K562 (cell line): ENCODE results near the gene GPRIN3. TPM values are rescaled to one million over a fixed set of nuclear protein-coding genes. Genes with fewer than 3 reads are reported as not detected.
A peak's percentile ranks its signal among the peaks of the same experiment; 100 is the strongest.

ENCODE experiments used
- ATAC-seq: fragments of 200-7000 bp; cut with Tn5 transposase; 3 replicates; pipeline ENCODE4 v1.9.1; 2020; ENCODE audit warnings: moderate library complexity
- Bru-seq: library from RNA; stranded (reverse); fragments of 400-500 nt; gene quantifications from one replicate; lab custom pipeline; 2021; lab: Mats Ljungman, UMichigan
- BruChase-seq, 2 experiments: library from RNA; stranded (reverse); fragments of 400-500 nt; gene quantifications; one replicate each; lab custom pipeline; 2021; lab: Mats Ljungman, UMichigan
- BruUV-seq: library from RNA; stranded (reverse); fragments of 400-500 nt; replicated peaks from 2 replicates; lab custom pipeline; 2021; lab: Mats Ljungman, UMichigan
- CTCF ChIA-PET: fragments of 300-600 bp; formaldehyde crosslinking; extraction: SDS; loops from one replicate; lab custom pipeline; 2021; ENCODE audit warnings: low intra/inter-chr PET ratio; lab: Yijun Ruan, JAX
- POLR2A ChIA-PET: fragments of 300-600, 350-650 bp; sonication (Branson Sonifier 250); formaldehyde crosslinking; extraction: SDS; loops from one replicate; lab custom pipeline; 2021; ENCODE audit warnings: antibody characterized with exemption, inconsistent platforms; lab: Yijun Ruan, JAX
- DNase-seq, 4 experiments: peaks; one replicate each; pipeline versions ENCODE4 v3.0.0 to v3.0.0-alpha.2; 2011 to 2018; ENCODE audit warnings: low spot score in 3 of 4, mixed read lengths in 3 of 4; ENCODE audit errors: extremely low read depth in 1 of 4
- FAIRE-seq: peaks from 2 replicates; lab custom pipeline; 2011; peaks lifted over from hg19 to GRCh38; lab: Jason Lieb, UNC
- H2AFZ ChIP-seq: 2 replicates; pipeline ENCODE4 v1.6.0; 2011; ENCODE audit warnings: low read depth, low read length, control low read depth, inconsistent platforms
- H3K27ac ChIP-seq: fragments of 200-600 bp; 3 replicates; pipeline ENCODE4 v1.8.0; 2011; ENCODE audit warnings: low read depth, mild to moderate bottlenecking, control low read depth, inconsistent platforms, low read length, moderate library complexity, mixed read lengths; ENCODE audit errors: extremely low read depth
- H3K27me3 ChIP-seq, 2 experiments: fragments of 300-600 bp in 1 of 2; 2 replicates in 1 of 2; 3 replicates in 1 of 2; pipeline versions ENCODE4 v1.6.0 to v1.8.0; 2011; ENCODE audit warnings: inconsistent platforms in 2 of 2, low read length in 2 of 2, mild to moderate bottlenecking in 1 of 2, mixed read lengths in 1 of 2, moderate library complexity in 1 of 2; ENCODE audit not compliant: control insufficient read depth in 2 of 2, insufficient read depth in 2 of 2
- H3K36me3 ChIP-seq: fragments of 300-600 bp; 3 replicates; pipeline ENCODE4 v1.8.0; 2011; ENCODE audit warnings: mild to moderate bottlenecking, low read length, inconsistent platforms; ENCODE audit not compliant: control insufficient read depth, insufficient read depth
- H3K4me1 ChIP-seq, 2 experiments: fragments of 200-600 bp in 1 of 2; replicated peaks in 1 of 2; 2 replicates in 1 of 2; 3 replicates in 1 of 2; pipeline versions ENCODE4 v1.5.1 to v1.8.0; 2011; ENCODE audit warnings: inconsistent platforms in 2 of 2, low read length in 2 of 2, mild to moderate bottlenecking in 1 of 2, mixed read lengths in 1 of 2, moderate library complexity in 1 of 2; ENCODE audit not compliant: control insufficient read depth in 2 of 2, insufficient read depth in 2 of 2
- H3K4me2 ChIP-seq: 2 replicates; pipeline ENCODE4 v1.6.1; 2011; ENCODE audit warnings: low read length, control low read depth, inconsistent platforms, mixed read lengths; ENCODE audit not compliant: insufficient read depth
- H3K4me3 ChIP-seq: fragments of 200-600 bp; sonication (generic), shearing (Covaris generic); 2 replicates; pipeline ENCODE4 v1.5.1; 2016; ENCODE audit warnings: control low read depth, inconsistent platforms
- H3K79me2 ChIP-seq: fragments of 200-600 bp; 3 replicates; pipeline ENCODE4 v1.8.0; 2011; ENCODE audit warnings: low read length, inconsistent platforms; ENCODE audit not compliant: control insufficient read depth, insufficient read depth
- H3K9ac ChIP-seq, 2 experiments: 2 replicates each; pipeline versions ENCODE4 v1.6.0 to v1.6.1; 2011; ENCODE audit warnings: low read depth in 2 of 2, low read length in 2 of 2, control low read depth in 1 of 2, inconsistent platforms in 1 of 2, mild to moderate bottlenecking in 1 of 2, mixed read lengths in 1 of 2; ENCODE audit not compliant: insufficient read depth in 1 of 2
- H3K9me1 ChIP-seq: one replicate; pipeline ENCODE4 v1.6.0; 2011; ENCODE audit warnings: inconsistent platforms, mild to moderate bottlenecking, low read length, moderate library complexity; ENCODE audit not compliant: control insufficient read depth, insufficient read depth
- H3K9me3 ChIP-seq: replicated peaks from 2 replicates; pipeline ENCODE4 v1.5.1; 2011; ENCODE audit warnings: low read depth, low read length, inconsistent platforms; ENCODE audit not compliant: control insufficient read depth, insufficient read depth
- H4K20me1 ChIP-seq: replicated peaks from 2 replicates; pipeline ENCODE4 v1.6.1; 2011; ENCODE audit warnings: low read length, inconsistent platforms, mixed read lengths; ENCODE audit not compliant: control insufficient read depth, insufficient read depth
- HBP1 ChIP-seq: fragments of 450-650 bp; formaldehyde crosslinking; IDR thresholded peaks from 2 replicates; pipeline ENCODE4 v1.4.0; 2022; ENCODE audit warnings: missing genetic modification characterization
- HDAC8 ChIP-seq: fragments of 450-650 bp; IDR thresholded peaks from 2 replicates; pipeline ENCODE4 v1.6.1; 2016; ENCODE audit warnings: mild to moderate bottlenecking, missing genetic modification characterization, moderate library complexity, missing compliant biosample characterization
- HMGXB4 ChIP-seq: sonication (generic); formaldehyde crosslinking; IDR thresholded peaks from 2 replicates; pipeline ENCODE4 v1.8.1; 2023; ENCODE audit warnings: mild to moderate bottlenecking, missing genetic modification reagents
- KLF10 ChIP-seq: fragments of 250-450 bp; sonication (Bioruptor Pico); IDR thresholded peaks from 2 replicates; pipeline ENCODE4 v1.6.1; 2021; ENCODE audit warnings: matching md5 sums
- MEF2D ChIP-seq: conservative IDR thresholded peaks from 2 replicates; pipeline ENCODE4 v1.6.1; 2016; ENCODE audit warnings: low read depth, missing genetic modification characterization, missing compliant biosample characterization
- SAFB ChIP-seq: fragments of 200-400 bp; formaldehyde crosslinking; IDR thresholded peaks from 2 replicates; pipeline ENCODE4 v1.6.1; 2017; ENCODE audit warnings: low read depth, low read length, borderline replicate concordance
- THRA ChIP-seq: fragments of 450-650 bp; IDR thresholded peaks from 2 replicates; pipeline ENCODE4 v1.6.1; 2017; ENCODE audit warnings: mild to moderate bottlenecking, moderate library complexity
- U2AF2 ChIP-seq: fragments of 200-400 bp; formaldehyde crosslinking; optimal IDR thresholded peaks from 2 replicates; pipeline ENCODE3; 2017; ENCODE audit warnings: low read depth, mild to moderate bottlenecking, low read length
- ZFX ChIP-seq: sonication (generic); formaldehyde crosslinking; IDR thresholded peaks from 2 replicates; pipeline ENCODE4 v1.8.0; 2022; ENCODE audit warnings: mild to moderate bottlenecking, missing genetic modification reagents, moderate library complexity
- ZNF232 ChIP-seq: sonication (generic); formaldehyde crosslinking; IDR thresholded peaks from 2 replicates; pipeline ENCODE4 v1.8.0; 2022; ENCODE audit warnings: mild to moderate bottlenecking, missing genetic modification reagents
- ZNF253 ChIP-seq: fragments of 250-450 bp; sonication (Bioruptor Pico); conservative IDR thresholded peaks from 2 replicates; pipeline ENCODE4 v1.6.1; 2021; ENCODE audit warnings: mild to moderate bottlenecking
- ZNF57 ChIP-seq: fragments of 450-650 bp; formaldehyde crosslinking; IDR thresholded peaks from 2 replicates; pipeline ENCODE4 v1.4.0; 2020; ENCODE audit warnings: mild to moderate bottlenecking, moderate library complexity
- WGBS: fragments of 100-300 bp; shearing (Covaris generic); methylation state at CpG from one replicate; pipeline ENCODE4 v1.1.6; 2016; ENCODE audit warnings: low coverage, mixed read lengths; ENCODE audit not compliant: insufficient coverage; ENCODE audit errors: missing lambda C conversion rate; 5-methylcytosine and 5-hydroxymethylcytosine counted together
- in situ Hi-C: fragments of 300-500 bp; cut with MboI; formaldehyde crosslinking; loops from 4 replicates; pipeline ENCODE4 v1.15.0; 2018; ENCODE audit warnings: inconsistent platforms, mixed read lengths
- intact Hi-C: fragments of 100-400 bp; cut with micrococcal nuclease; formaldehyde crosslinking; loops from 2 replicates; pipeline ENCODE4 v1.14.2; 2022
- long read RNA-seq, 3 experiments: library from polyadenylated mRNA in 2 of 3; library from RNA in 1 of 3; unstranded in 2 of 3; stranded (forward) in 1 of 3; transcript quantifications; one replicate each; pipeline ENCODE4 v2.0.0, GENCODE V29; 2019 to 2022
- polyA minus RNA-seq, 3 experiments: library from RNA; depleted of rRNA, polyadenylated mRNA; stranded (reverse); fragments of >200 nt; gene quantifications; 2 replicates each; pipeline ENCODE4 v1.2.3, GENCODE V29; 2011
- polyA plus RNA-seq, 8 experiments: library from polyadenylated mRNA; depleted of rRNA in 4 of 8; stranded (reverse) in 5 of 8; unstranded in 3 of 8; fragments of >200 nt; fragmentation: Nextera tagmentation in 2 of 8; fragmentation: Illumina TruSeq in 1 of 8; extraction: Ambion mirVana in 2 of 8; extraction: Trizol in 1 of 8; gene quantifications; 2 replicates each; pipeline versions ENCODE4 v1.2.1 to v1.2.3, GENCODE V29; 2011 to 2014; ENCODE audit warnings: inconsistent platforms in 1 of 8, missing spikeins in 1 of 8
- total RNA-seq, 7 experiments: library from RNA; depleted of rRNA in 6 of 7; stranded (reverse); fragments of >200 nt in 6 of 7; fragmentation: Illumina TruSeq in 2 of 7; extraction: Trizol in 2 of 7; gene quantifications; 2 replicates each; pipeline versions ENCODE4 v1.2.1 to v1.2.3, GENCODE V29; 2011 to 2021; ENCODE audit warnings: low replicate concordance in 1 of 7

Gene GPRIN3
- total RNA-seq (2011; cell fraction: chromatin; rRNA removed; ENCODE audit: low replicate concordance) = not detected in 2 replicates
- not detected in 2 replicates for total RNA-seq (2011; cell fraction: nucleolus; rRNA removed)
- not detected in 2 replicates for total RNA-seq (2011; cell fraction: nucleoplasm; rRNA removed)
- total RNA-seq (2014; rRNA removed) (not detected in 2 replicates), total RNA-seq (2014; rRNA removed; fragmentation: Illumina TruSeq; extraction: Trizol) (not detected in 2 replicates), total RNA-seq (2015; rRNA removed; fragmentation: Illumina TruSeq; extraction: Trizol) (not detected in 2 replicates), total RNA-seq (2021) (0.02 TPM in 2 replicates), polyA plus RNA-seq (2011; rRNA removed) (not detected in 2 replicates), polyA plus RNA-seq (2014; fragmentation: Illumina TruSeq; extraction: Trizol) (not detected in 2 replicates), polyA plus RNA-seq (2014; fragmentation: Nextera tagmentation; extraction: Ambion mirVana) (not detected), polyA plus RNA-seq (2014; rRNA removed) (not detected in 2 replicates), polyA minus RNA-seq (2011; rRNA and poly(A)+ RNA removed) (not detected in 2 replicates), Bru-seq, nascent RNA (percentile 1 among the genes with signal in this experiment), BruChase-seq, experiment 1, labeled RNA remaining after a 2-hour chase (not detected), BruChase-seq, experiment 2, labeled RNA remaining after a 6-hour chase (not detected)
- not detected in 2 replicates for polyA plus RNA-seq (2011; cell fraction: cytosol; rRNA removed)
- polyA plus RNA-seq (2011; cell fraction: nucleus; rRNA removed) = not detected in 2 replicates
- 0.01 TPM in 1 of 2 replicates, not detected in the other for polyA plus RNA-seq (2012)
- polyA minus RNA-seq (2011; cell fraction: cytosol; rRNA and poly(A)+ RNA removed) = not detected in 2 replicates
- polyA minus RNA-seq (2011; cell fraction: nucleus; rRNA and poly(A)+ RNA removed) = not detected in 2 replicates
- long read RNA-seq, experiment 1 = 0 reads
- long read RNA-seq, experiment 2 = 0 reads
- long read RNA-seq, experiment 3 = 0 reads

GRCh38 chr4:89307446-89308160 is at the start of gene GPRIN3:
Gene GPRIN3, minus strand, starts transcription at chr4:89307800. Its CDS starts 57,690 bp downstream, at chr4:89250110.
- H3K36me3 ChIP-seq = no peaks in the 10 kb centered on the region
- H3K9me3 ChIP-seq = no peaks in the 10 kb centered on the region
- WGBS = 4% methylated on average over 43 of the region's 67 CpGs
- no peak within 1 kb of the TSS for H3K27ac ChIP-seq
- no peak within 1 kb of the TSS for H2AFZ ChIP-seq
- FAIRE-seq (no peak), DNase-seq (no peak), ATAC-seq (peak; percentile 26; the same call in 2 of the 3 replicates)
- H3K9ac ChIP-seq = no peak within 1 kb of the TSS
- in situ Hi-C loops (no loop called here), intact Hi-C loops (no loop called here)
- peaks cover 11 to 16% of the 10 kb centered on the region in 2 experiments; a peak in 3 of 5 replicates for H3K27me3 ChIP-seq
- no peaks in the 10 kb centered on the region for H3K9me1 ChIP-seq
- no TSS peak for BruUV-seq
- H3K79me2 ChIP-seq = no peaks in the 10 kb centered on the region
- no peaks in the 10 kb centered on the region for H4K20me1 ChIP-seq
- no peak within 1 kb of the TSS for H3K4me3 ChIP-seq
- CTCF ChIA-PET = no interaction called here
- H3K4me1 ChIP-seq = peaks cover 0 to 7% of the 10 kb centered on the region in 2 experiments; a peak in 2 of 5 replicates
- POLR2A ChIA-PET = interaction anchor here (1.7 kb wide), 1 partner anchor 8 kb away, joined by 5 read pairs; no protein-coding TSS in a partner anchor
- H3K4me2 ChIP-seq = no peak within 1 kb of the TSS
- TF ChIP-seq HBP1 (CRISPR knock-in tag) (no peak), ZNF253 (CRISPR knock-in tag) (no peak), HMGXB4 (CRISPR knock-in tag) (no peak), ZNF232 (CRISPR knock-in tag) (no peak), THRA (no peak), MEF2D (no peak), ZNF57 (no peak), U2AF2 (no peak), HDAC8 (no peak), SAFB (no peak), ZFX (CRISPR knock-in tag) (no peak), KLF10 (no peak)
